Mucosa of stomach (tissue), 1 donor: ENCODE measurements around the gene TBL1X.

ENCODE experiments used
- H3K27me3 ChIP-seq: one replicate; pipeline ENCODE4 v1.7.0; 2013; ENCODE audit warnings: mild to moderate bottlenecking, low read length; ENCODE audit not compliant: control insufficient read depth, insufficient read depth
- H3K36me3 ChIP-seq: one replicate; pipeline ENCODE4 v1.7.0; 2013; ENCODE audit warnings: low read length; ENCODE audit not compliant: control insufficient read depth, insufficient read depth
- H3K4me1 ChIP-seq: one replicate; pipeline ENCODE4 v1.7.0; 2013; ENCODE audit warnings: mild to moderate bottlenecking, low read length; ENCODE audit not compliant: control insufficient read depth, insufficient read depth
- H3K4me3 ChIP-seq: one replicate; pipeline ENCODE4 v1.7.0; 2013; ENCODE audit warnings: low read length
- H3K9ac ChIP-seq: one replicate; pipeline ENCODE4 v1.7.0; 2013; ENCODE audit warnings: mild to moderate bottlenecking, low read length, moderate library complexity
- H3K9me3 ChIP-seq: one replicate; pipeline ENCODE4 v1.7.0; 2013; ENCODE audit warnings: mild to moderate bottlenecking, low read length, moderate library complexity; ENCODE audit not compliant: control insufficient read depth
- donor health status: Pancreatic carcinoma.

Gene TBL1X

GRCh38 chrX:9650091-9650490, 185.2 kb downstream of the TBL1X start:
- no peaks in the 10 kb centered on the region for H3K27me3 ChIP-seq
- no peak overlapping the region for H3K9ac ChIP-seq
- H3K36me3 ChIP-seq, result no peaks in the 10 kb centered on the region

GRCh38 chrX:9651737-9652136, 186.9 kb downstream of the TBL1X start:
- H3K36me3 ChIP-seq, result no peaks in the 10 kb centered on the region
- H3K9me3 ChIP-seq, result no peaks in the 10 kb centered on the region
- no peak overlapping the region for H3K4me3 ChIP-seq
- no peaks in the 10 kb centered on the region for H3K4me1 ChIP-seq
- H3K9ac ChIP-seq, result no peak overlapping the region
- no peaks in the 10 kb centered on the region for H3K27me3 ChIP-seq

More at GRCh38 chrX:9650091-9650490, 185.2 kb downstream of the TBL1X start:
- Histone ChIP-seq H3K9me3 (no peaks in the 10 kb centered on the region), H3K4me1 (no peaks in the 10 kb centered on the region), H3K4me3 (no peak overlapping the region)

- Histone ChIP-seq H3K9me3 (no peaks in the 10 kb centered on the region), H3K27me3 (no peaks in the 10 kb centered on the region), H3K9ac (no peak overlapping the region), H3K36me3 (no peaks in the 10 kb centered on the region), H3K4me1 (no peaks in the 10 kb centered on the region), H3K4me3 (no peak overlapping the region)
Measured at GRCh38 chrX:9654929-9655328, 190.1 kb downstream of the TBL1X start.

GRCh38 chrX:9656277-9656676, 191.4 kb downstream of the TBL1X start:
- Histone ChIP-seq H3K36me3 (no peaks in the 10 kb centered on the region), H3K4me3 (no peak overlapping the region)

GRCh38 chrX:9656871-9657270, 192.0 kb downstream of the TBL1X start:
- no peaks in the 10 kb centered on the region for H3K27me3 ChIP-seq
- H3K9ac ChIP-seq, result no peak overlapping the region
- no peaks in the 10 kb centered on the region for H3K9me3 ChIP-seq
- H3K36me3 ChIP-seq, result no peaks in the 10 kb centered on the region
- H3K4me1 ChIP-seq, result no peaks in the 10 kb centered on the region
- no peak overlapping the region for H3K4me3 ChIP-seq

More at GRCh38 chrX:9656277-9656676, 191.4 kb downstream of the TBL1X start:
- Histone ChIP-seq H3K9me3 (no peaks in the 10 kb centered on the region), H3K9ac (no peak overlapping the region), H3K4me1 (no peaks in the 10 kb centered on the region), H3K27me3 (no peaks in the 10 kb centered on the region)

GRCh38 chrX:9657590-9658256, 192.9 kb downstream of the TBL1X start:
- Histone ChIP-seq H3K27me3 (no peaks in the 10 kb centered on the region), H3K4me3 (no peak overlapping the region), H3K36me3 (no peaks in the 10 kb centered on the region), H3K9me3 (no peaks in the 10 kb centered on the region), H3K4me1 (no peaks in the 10 kb centered on the region), H3K9ac (no peak overlapping the region)

GRCh38 chrX:9658409-9658808, 193.6 kb downstream of the TBL1X start:
- H3K4me1 ChIP-seq, result no peaks in the 10 kb centered on the region
- H3K27me3 ChIP-seq, result no peaks in the 10 kb centered on the region
- no peaks in the 10 kb centered on the region for H3K36me3 ChIP-seq
- H3K9me3 ChIP-seq, result no peaks in the 10 kb centered on the region
- H3K9ac ChIP-seq, result no peak overlapping the region
- no peak overlapping the region for H3K4me3 ChIP-seq

GRCh38 chrX:9659571-9660195, 194.8 kb downstream of the TBL1X start:
- Histone ChIP-seq H3K36me3 (no peaks in the 10 kb centered on the region), H3K9me3 (no peaks in the 10 kb centered on the region), H3K9ac (no peak overlapping the region), H3K4me1 (no peaks in the 10 kb centered on the region), H3K4me3 (no peak overlapping the region), H3K27me3 (no peaks in the 10 kb centered on the region)

GRCh38 chrX:9662148-9662547, 197.3 kb downstream of the TBL1X start:
- Histone ChIP-seq H3K4me1 (no peaks in the 10 kb centered on the region), H3K9me3 (no peaks in the 10 kb centered on the region), H3K4me3 (no peak overlapping the region), H3K36me3 (no peaks in the 10 kb centered on the region), H3K27me3 (no peaks in the 10 kb centered on the region), H3K9ac (no peak overlapping the region)

- no peaks in the 10 kb centered on the region for H3K36me3 ChIP-seq
- no peaks in the 10 kb centered on the region for H3K4me1 ChIP-seq
- H3K9ac ChIP-seq, result no peak overlapping the region
- no peaks in the 10 kb centered on the region for H3K27me3 ChIP-seq
- H3K4me3 ChIP-seq, result no peak overlapping the region
- H3K9me3 ChIP-seq, result no peaks in the 10 kb centered on the region
Measured at GRCh38 chrX:9663216-9663615, 198.4 kb downstream of the TBL1X start.

- H3K27me3 ChIP-seq, result no peaks in the 10 kb centered on the region
- H3K36me3 ChIP-seq, result no peaks in the 10 kb centered on the region
- H3K4me3 ChIP-seq, result no peak overlapping the region
- no peak overlapping the region for H3K9ac ChIP-seq
- no peaks in the 10 kb centered on the region for H3K4me1 ChIP-seq
- H3K9me3 ChIP-seq, result no peaks in the 10 kb centered on the region
Measured at GRCh38 chrX:9664224-9664623, 199.4 kb downstream of the TBL1X start.

- Histone ChIP-seq H3K36me3 (no peaks in the 10 kb centered on the region), H3K9ac (no peak overlapping the region), H3K4me3 (no peak overlapping the region), H3K9me3 (no peaks in the 10 kb centered on the region), H3K4me1 (no peaks in the 10 kb centered on the region), H3K27me3 (no peaks in the 10 kb centered on the region)
Measured at GRCh38 chrX:9665113-9665512, 200.3 kb downstream of the TBL1X start.
